Measurements from ENCODE around the gene VAV3.

The VAV3 gene

GRCh38 chr1:107557095-107557494, 407.9 kb downstream of the VAV3 start:
- no peak for DNase-seq

GRCh38 chr1:107555578-107555977, 409.4 kb downstream of the VAV3 start:
- no peak for DNase-seq

GRCh38 chr1:107552781-107553180, 412.2 kb downstream of the VAV3 start:
- no peak for DNase-seq

GRCh38 chr1:107551456-107551855, 413.5 kb downstream of the VAV3 start:
- DNase-seq: no peak

GRCh38 chr1:107550358-107550757, 414.6 kb downstream of the VAV3 start:
- DNase-seq: no peak

GRCh38 chr1:107549152-107549810, 415.7 kb downstream of the VAV3 start:
- no peak for DNase-seq

GRCh38 chr1:107548276-107548675, 416.7 kb downstream of the VAV3 start:
- DNase-seq: no peak

- no peak for DNase-seq
Observed at GRCh38 chr1:107547363-107548155, 417.4 kb downstream of the VAV3 start.

- DNase-seq: no peak
Observed at GRCh38 chr1:107546576-107546975, 418.4 kb downstream of the VAV3 start.

- DNase-seq: no peak
Observed at GRCh38 chr1:107545879-107546278, 419.1 kb downstream of the VAV3 start.

- DNase-seq: no peak
Observed at GRCh38 chr1:107545056-107545577, 419.9 kb downstream of the VAV3 start.

- no peak for DNase-seq
Observed at GRCh38 chr1:107544285-107544684, 420.7 kb downstream of the VAV3 start.

GRCh38 chr1:107541412-107541811, 423.6 kb downstream of the VAV3 start:
- no peak for DNase-seq

GRCh38 chr1:107538502-107538901, 426.5 kb downstream of the VAV3 start:
- DNase-seq: no peak

GRCh38 chr1:107536266-107536665, 428.7 kb downstream of the VAV3 start:
- no peak for DNase-seq

GRCh38 chr1:107535091-107535490, 429.9 kb downstream of the VAV3 start:
- DNase-seq: no peak

- no peak for DNase-seq
Observed at GRCh38 chr1:107534632-107535031, 430.3 kb downstream of the VAV3 start.

GRCh38 chr1:107533436-107533835, 431.5 kb downstream of the VAV3 start:
- DNase-seq: no peak

- no peak for DNase-seq
Observed at GRCh38 chr1:107532318-107532717, 432.7 kb downstream of the VAV3 start.

GRCh38 chr1:107531065-107531908, 433.7 kb downstream of the VAV3 start:
- DNase-seq: no peak

- DNase-seq: no peak
Observed at GRCh38 chr1:107530543-107530942, 434.4 kb downstream of the VAV3 start.

GRCh38 chr1:107529511-107530149, 435.4 kb downstream of the VAV3 start:
- no peak for DNase-seq

Data from activated CD4-positive, alpha-beta T cell treated with anti-CD3 and anti-CD28 coated beads for 4 hours (primary cell).